Keratinocyte (primary cell): ENCODE measurements around the gene HPN. TPM values are rescaled to one million over a fixed set of nuclear protein-coding genes. Genes with fewer than 3 reads are reported as not detected.
A peak's percentile ranks its signal among the peaks of the same experiment; 100 is the strongest.

ENCODE experiments used
- DNase-seq: peaks from one replicate; pipeline ENCODE4 v3.0.0-alpha.2; 2011; ENCODE audit warnings: low read depth, missing footprints, low spot score
- FAIRE-seq: peaks from 2 replicates; lab custom pipeline; 2011; peaks lifted over from hg19 to GRCh38; lab: Jason Lieb, UNC
- H2AFZ ChIP-seq: 2 replicates; pipeline ENCODE4 v1.6.0; 2012; ENCODE audit warnings: low read length, control low read depth, inconsistent platforms; ENCODE audit not compliant: control insufficient read depth
- H3K27ac ChIP-seq: 2 replicates; pipeline ENCODE4 v1.5.1; 2011; ENCODE audit warnings: low read length; ENCODE audit not compliant: control insufficient read depth, insufficient read depth
- H3K27me3 ChIP-seq: 3 replicates; pipeline ENCODE4 v1.6.0; 2011; ENCODE audit warnings: low read length; ENCODE audit not compliant: control insufficient read depth, insufficient read depth; ENCODE audit errors: extremely low read depth
- H3K36me3 ChIP-seq, 2 experiments: 2 replicates in 1 of 2; 3 replicates in 1 of 2; pipeline ENCODE4 v1.5.1; 2011; ENCODE audit warnings: low read length in 2 of 2, mild to moderate bottlenecking in 1 of 2; ENCODE audit not compliant: control insufficient read depth in 2 of 2, insufficient read depth in 2 of 2; ENCODE audit errors: extremely low read depth in 1 of 2
- H3K4me1 ChIP-seq: 3 replicates; pipeline ENCODE4 v1.5.1; 2011; ENCODE audit warnings: low read length; ENCODE audit not compliant: control insufficient read depth, insufficient read depth; ENCODE audit errors: extremely low read depth
- H3K4me2 ChIP-seq: 3 replicates; pipeline ENCODE4 v1.6.0; 2011; ENCODE audit warnings: low read depth, low read length; ENCODE audit not compliant: control insufficient read depth, insufficient read depth; ENCODE audit errors: extremely low read depth
- H3K4me3 ChIP-seq, 3 experiments: fragments of 200-600 bp in 1 of 3; sonication (generic) in 1 of 3; 2 replicates in 2 of 3; 3 replicates in 1 of 3; pipeline ENCODE4 v1.5.1; 2011 to 2016; ENCODE audit warnings: low read length in 3 of 3, mild to moderate bottlenecking in 3 of 3, control low read depth in 2 of 3, inconsistent platforms in 1 of 3, low read depth in 1 of 3, mixed read lengths in 1 of 3, mixed run types in 1 of 3, moderate library complexity in 1 of 3; ENCODE audit not compliant: control insufficient read depth in 2 of 3, insufficient read depth in 2 of 3; ENCODE audit errors: extremely low read depth in 1 of 3
- H3K79me2 ChIP-seq: 2 replicates; pipeline ENCODE4 v1.6.0; 2012; ENCODE audit warnings: low read length; ENCODE audit not compliant: control insufficient read depth, insufficient read depth
- H3K9ac ChIP-seq: 3 replicates; pipeline ENCODE4 v1.6.0; 2011; ENCODE audit warnings: low read length; ENCODE audit not compliant: control insufficient read depth, insufficient read depth; ENCODE audit errors: extremely low read depth
- H3K9me1 ChIP-seq: 3 replicates; pipeline ENCODE4 v1.6.0; 2011; ENCODE audit warnings: low read length; ENCODE audit not compliant: control insufficient read depth, insufficient read depth; ENCODE audit errors: extremely low read depth
- H3K9me3 ChIP-seq: 2 replicates; pipeline ENCODE4 v1.5.1; 2012; ENCODE audit warnings: low read depth, low read length; ENCODE audit not compliant: control insufficient read depth
- H4K20me1 ChIP-seq: 3 replicates; pipeline ENCODE4 v1.6.0; 2011; ENCODE audit warnings: low read length; ENCODE audit not compliant: control insufficient read depth, insufficient read depth; ENCODE audit errors: extremely low read depth
- EZH2 ChIP-seq: IDR thresholded peaks from one replicate; pipeline ENCODE4 v1.6.1; 2012; ENCODE audit warnings: inconsistent platforms, mild to moderate bottlenecking, low read length, moderate library complexity
- dilution Hi-C: fragments of 300-500 bp; cut with MboI; formaldehyde crosslinking; loops from one replicate; pipeline ENCODE4 v1.7.0; 2020; ENCODE audit warnings: low sequenced_read_pairs; ENCODE audit not compliant: extremely low pct_ligation_motif_present
- polyA plus RNA-seq, 5 experiments: library from polyadenylated mRNA; depleted of rRNA in 3 of 5; stranded (reverse) in 3 of 5; stranded (forward) in 1 of 5; unstranded in 1 of 5; fragments of >200 nt; gene quantifications; 1 replicate in 1 of 5; 2 replicates in 3 of 5; 3 replicates in 1 of 5; pipeline versions ENCODE4 v1.2.1 to v1.2.3, GENCODE V29; 2011 to 2012; ENCODE audit warnings: missing spikeins in 2 of 5, low read depth in 1 of 5, low replicate concordance in 1 of 5
- TF ChIP-seq, protein P1 (sequence below), 3 experiments: IDR thresholded peaks in 1 of 3; conservative IDR thresholded peaks in 1 of 3; optimal IDR thresholded peaks in 1 of 3; 2 replicates in 2 of 3; 3 replicates in 1 of 3; pipeline versions ENCODE3 to v1.5.1; 2011; ENCODE audit warnings: low read length in 3 of 3, mild to moderate bottlenecking in 3 of 3, moderate library complexity in 2 of 3, control low read depth in 1 of 3, inconsistent platforms in 1 of 3; ENCODE audit not compliant: insufficient read depth in 2 of 3; ENCODE audit errors: extremely low read depth in 1 of 3

The HPN gene
- polyA plus RNA-seq, 1 donor (not counting 4 experiments of a cell fraction or from before 2014, with no cell fraction given) = not detected

DNA sequence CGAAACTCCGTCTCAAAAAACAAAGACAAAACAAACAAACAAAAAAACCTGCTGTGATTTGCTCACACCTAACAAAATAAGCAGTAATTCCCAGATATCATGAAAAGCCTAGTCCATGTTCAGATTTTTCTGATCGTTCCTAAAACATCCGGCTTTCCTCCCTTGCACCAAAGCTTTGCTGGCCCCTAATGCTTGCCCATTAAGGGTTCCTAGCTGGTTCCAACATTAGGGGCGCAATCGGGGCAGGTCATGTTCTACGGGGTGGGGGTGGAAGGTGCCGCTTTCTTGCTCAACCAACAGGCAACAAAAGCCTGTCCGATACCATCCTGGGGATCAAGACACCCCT lies 48.6 kb downstream of the HPN start:
- H3K9ac ChIP-seq = no peak overlapping the region
- H3K79me2 ChIP-seq = no peaks in the 10 kb centered on the region
- dilution Hi-C loops = no loop called here
- no peak for DNase-seq
- no peaks in the 10 kb centered on the region for H3K36me3 ChIP-seq
- no peak overlapping the region for H3K4me3 ChIP-seq
- no peak overlapping the region for H3K4me2 ChIP-seq
- no peak overlapping the region for H3K27ac ChIP-seq
- no peaks in the 10 kb centered on the region for H4K20me1 ChIP-seq
- H2AFZ ChIP-seq = no peak overlapping the region
- FAIRE-seq = no peak
- peaks cover 22% of the 10 kb centered on the region for H3K4me1 ChIP-seq
- H3K9me3 ChIP-seq = no peaks in the 10 kb centered on the region
- H3K27me3 ChIP-seq = no peaks in the 10 kb centered on the region
- TF ChIP-seq EZH2 = no peak
- TF ChIP-seq, protein P1, sequence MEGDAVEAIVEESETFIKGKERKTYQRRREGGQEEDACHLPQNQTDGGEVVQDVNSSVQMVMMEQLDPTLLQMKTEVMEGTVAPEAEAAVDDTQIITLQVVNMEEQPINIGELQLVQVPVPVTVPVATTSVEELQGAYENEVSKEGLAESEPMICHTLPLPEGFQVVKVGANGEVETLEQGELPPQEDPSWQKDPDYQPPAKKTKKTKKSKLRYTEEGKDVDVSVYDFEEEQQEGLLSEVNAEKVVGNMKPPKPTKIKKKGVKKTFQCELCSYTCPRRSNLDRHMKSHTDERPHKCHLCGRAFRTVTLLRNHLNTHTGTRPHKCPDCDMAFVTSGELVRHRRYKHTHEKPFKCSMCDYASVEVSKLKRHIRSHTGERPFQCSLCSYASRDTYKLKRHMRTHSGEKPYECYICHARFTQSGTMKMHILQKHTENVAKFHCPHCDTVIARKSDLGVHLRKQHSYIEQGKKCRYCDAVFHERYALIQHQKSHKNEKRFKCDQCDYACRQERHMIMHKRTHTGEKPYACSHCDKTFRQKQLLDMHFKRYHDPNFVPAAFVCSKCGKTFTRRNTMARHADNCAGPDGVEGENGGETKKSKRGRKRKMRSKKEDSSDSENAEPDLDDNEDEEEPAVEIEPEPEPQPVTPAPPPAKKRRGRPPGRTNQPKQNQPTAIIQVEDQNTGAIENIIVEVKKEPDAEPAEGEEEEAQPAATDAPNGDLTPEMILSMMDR (optimal IDR thresholded peaks at IDR 0.05 in 1 of 3, IDR thresholded peaks at IDR 0.05 in 1 of 3, conservative IDR thresholded peaks at IDR 0.05 in 1 of 3; ENCODE audit: extremely low read depth in 1 of 3, insufficient read depth in 2 of 3, low read length in 3 of 3) = no peak
- H3K9me1 ChIP-seq = no peaks in the 10 kb centered on the region

DNA sequence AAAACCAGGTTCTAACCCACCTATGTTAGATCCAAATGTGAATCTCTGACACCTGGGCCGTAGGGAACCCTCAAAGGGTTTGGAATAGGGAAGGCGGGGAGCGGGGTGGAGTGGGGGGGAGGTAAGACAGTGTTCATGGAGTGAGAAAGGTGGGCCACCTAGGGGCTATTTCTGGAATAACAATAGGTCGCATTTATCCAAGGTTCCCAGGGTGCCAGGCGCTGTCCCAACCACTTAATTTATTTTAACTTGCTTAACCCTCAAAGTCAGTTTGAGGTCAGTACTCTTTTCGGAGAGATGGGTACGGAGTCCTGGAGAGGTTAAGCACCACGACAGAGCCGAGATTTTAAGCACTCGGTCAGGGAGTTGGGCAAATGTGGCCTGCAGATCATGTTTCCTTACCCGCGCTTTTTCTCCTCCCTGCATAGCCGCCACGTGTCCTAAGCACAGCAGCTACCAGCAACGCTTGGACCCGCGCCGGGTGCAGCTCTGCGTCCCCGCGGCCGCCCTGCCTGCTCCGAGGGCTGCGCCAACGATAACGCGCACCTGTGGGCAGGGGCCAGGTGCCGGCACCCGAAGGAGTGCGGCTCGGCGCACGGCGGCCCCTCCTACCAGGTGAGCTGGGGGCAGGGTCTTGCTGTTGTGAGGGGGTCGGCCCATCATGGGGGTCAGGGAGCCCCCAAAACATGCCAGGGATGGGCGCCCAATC lies 49.1 kb downstream of the HPN start:
- FAIRE-seq (peak; percentile 70), DNase-seq (no peak)
- Histone ChIP-seq H2AFZ (peak overlapping the region; percentile 57), H4K20me1 (no peaks in the 10 kb centered on the region), H3K27ac (no peak overlapping the region), H3K9me3 (no peaks in the 10 kb centered on the region), H3K27me3 (no peaks in the 10 kb centered on the region), H3K9ac (no peak overlapping the region), H3K4me3 (no peak overlapping the region), H3K4me1 (peaks cover 24% of the 10 kb centered on the region), H3K4me2 (peak overlapping the region; percentile 22), H3K9me1 (no peaks in the 10 kb centered on the region), H3K36me3 (no peaks in the 10 kb centered on the region), H3K79me2 (no peaks in the 10 kb centered on the region)
- dilution Hi-C loops = no loop called here
- TF ChIP-seq EZH2 = no peak
- TF ChIP-seq, protein P1 (optimal IDR thresholded peaks at IDR 0.05 in 1 of 3, IDR thresholded peaks at IDR 0.05 in 1 of 3, conservative IDR thresholded peaks at IDR 0.05 in 1 of 3; ENCODE audit: extremely low read depth in 1 of 3, insufficient read depth in 2 of 3, low read length in 3 of 3) = peak; percentile 47 to 74 (median 57)
